MCF 10A (cell line): ENCODE results near the gene MIF. TPM values are rescaled to one million over a fixed set of nuclear protein-coding genes. Genes with fewer than 3 reads are reported as not detected.

Experiments
- BruUV-seq: library from RNA; stranded (reverse); fragments of 400-500 nt; replicated peaks from 2 replicates; lab custom pipeline; 2021; lab: Mats Ljungman, UMichigan
- CTCF ChIA-PET: fragments of 300-600 bp; sonication (Branson Sonifier 250); formaldehyde crosslinking; extraction: SDS; loops from one replicate; lab custom pipeline; 2021; ENCODE audit warnings: antibody characterized with exemption, inconsistent platforms; lab: Yijun Ruan, JAX
- POLR2A ChIA-PET: fragments of 300-600, 350-650 bp; sonication (Branson Sonifier 250); formaldehyde crosslinking; extraction: SDS; loops from one replicate; lab custom pipeline; 2020; ENCODE audit warnings: antibody characterized with exemption, inconsistent platforms; lab: Yijun Ruan, JAX
- DNase-seq: peaks from one replicate; pipeline ENCODE4 v3.0.0-alpha.2; 2018; ENCODE audit not compliant: unreplicated experiment
- H3K27ac Mint-ChIP-seq: one replicate; pipeline ENCODE4 v1.8.0; 2022; ENCODE audit warnings: mild to moderate bottlenecking, low read depth, mixed read lengths; ENCODE audit not compliant: unreplicated experiment
- H3K27me3 Mint-ChIP-seq: one replicate; pipeline ENCODE4 v1.8.0; 2022; ENCODE audit warnings: mixed read lengths; ENCODE audit not compliant: insufficient read depth, unreplicated experiment
- H3K36me3 Mint-ChIP-seq: one replicate; pipeline ENCODE4 v1.8.0; 2022; ENCODE audit warnings: mild to moderate bottlenecking, moderate library complexity, mixed read lengths; ENCODE audit not compliant: insufficient read depth, unreplicated experiment
- H3K4me1 Mint-ChIP-seq: one replicate; pipeline ENCODE4 v1.8.0; 2022; ENCODE audit warnings: mixed read lengths; ENCODE audit not compliant: insufficient read depth, unreplicated experiment
- H3K4me3 Mint-ChIP-seq: one replicate; pipeline ENCODE4 v1.8.0; 2022; ENCODE audit warnings: mild to moderate bottlenecking, moderate library complexity, mixed read lengths; ENCODE audit not compliant: unreplicated experiment
- H3K9me3 Mint-ChIP-seq: one replicate; pipeline ENCODE4 v1.8.0; 2022; ENCODE audit warnings: mixed read lengths; ENCODE audit not compliant: unreplicated experiment
- intact Hi-C: fragments of 100-400 bp; cut with micrococcal nuclease; formaldehyde crosslinking; loops from 2 replicates; pipeline ENCODE4 v1.14.1; 2022
- total RNA-seq: library from RNA; stranded (reverse); gene quantifications from 2 replicates; pipeline ENCODE4 v1.2.3, GENCODE V29; 2022
- TF ChIP-seq, protein P1 (sequence below): fragments of 200-600 bp; IDR thresholded peaks from one replicate; pipeline ENCODE4 v1.8.0; 2022; ENCODE audit warnings: antibody characterized with exemption, mild to moderate bottlenecking; ENCODE audit not compliant: unreplicated experiment

MIF gene
- total RNA-seq, 1 experiment from 2014 or later = 1,126 TPM

GRCh38 chr22:23891726-23892125 lies 2.5 kb upstream of the MIF start:
- Mint-ChIP-seq H3K27ac (no peak overlapping the region), H3K4me1 (peaks cover 21% of the 10 kb centered on the region)
- CTCF ChIA-PET = interaction anchor here (0.5 kb wide), 1 partner anchor 15 kb away, joined by 3 read pairs; no protein-coding TSS in a partner anchor

GRCh38 chr22:23892130-23892529 lies 2.1 kb upstream of the MIF start:
- H3K27me3 Mint-ChIP-seq = no peaks in the 10 kb centered on the region
- intact Hi-C loops = loop anchor here (5.0 kb wide), 1 partner anchor 65 kb away; no protein-coding TSS in a partner anchor
- TF ChIP-seq, protein P1, sequence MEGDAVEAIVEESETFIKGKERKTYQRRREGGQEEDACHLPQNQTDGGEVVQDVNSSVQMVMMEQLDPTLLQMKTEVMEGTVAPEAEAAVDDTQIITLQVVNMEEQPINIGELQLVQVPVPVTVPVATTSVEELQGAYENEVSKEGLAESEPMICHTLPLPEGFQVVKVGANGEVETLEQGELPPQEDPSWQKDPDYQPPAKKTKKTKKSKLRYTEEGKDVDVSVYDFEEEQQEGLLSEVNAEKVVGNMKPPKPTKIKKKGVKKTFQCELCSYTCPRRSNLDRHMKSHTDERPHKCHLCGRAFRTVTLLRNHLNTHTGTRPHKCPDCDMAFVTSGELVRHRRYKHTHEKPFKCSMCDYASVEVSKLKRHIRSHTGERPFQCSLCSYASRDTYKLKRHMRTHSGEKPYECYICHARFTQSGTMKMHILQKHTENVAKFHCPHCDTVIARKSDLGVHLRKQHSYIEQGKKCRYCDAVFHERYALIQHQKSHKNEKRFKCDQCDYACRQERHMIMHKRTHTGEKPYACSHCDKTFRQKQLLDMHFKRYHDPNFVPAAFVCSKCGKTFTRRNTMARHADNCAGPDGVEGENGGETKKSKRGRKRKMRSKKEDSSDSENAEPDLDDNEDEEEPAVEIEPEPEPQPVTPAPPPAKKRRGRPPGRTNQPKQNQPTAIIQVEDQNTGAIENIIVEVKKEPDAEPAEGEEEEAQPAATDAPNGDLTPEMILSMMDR = no peak
- peak overlapping the region; percentile 11 for H3K27ac Mint-ChIP-seq
- H3K36me3 Mint-ChIP-seq = peaks cover 45% of the 10 kb centered on the region
- DNase-seq = no peak
- ChIA-PET CTCF (interaction anchor here (0.5 kb wide), 1 partner anchor 16 kb away, joined by 3 read pairs; no protein-coding TSS in a partner anchor), POLR2A (interaction anchor here (1.0 kb wide), 1 partner anchor 22 kb away, joined by 3 read pairs; no protein-coding TSS in a partner anchor)
- no TSS peak for BruUV-seq
- no peak overlapping the region for H3K4me3 Mint-ChIP-seq
- no peaks in the 10 kb centered on the region for H3K9me3 Mint-ChIP-seq
- peaks cover 21% of the 10 kb centered on the region for H3K4me1 Mint-ChIP-seq

More at GRCh38 chr22:23891726-23892125, 2.5 kb upstream of the MIF start:
- TF ChIP-seq, protein P1 = no peak
- no peak for DNase-seq
- H3K36me3 Mint-ChIP-seq = peaks cover 41% of the 10 kb centered on the region
- H3K27me3 Mint-ChIP-seq = no peaks in the 10 kb centered on the region
- no TSS peak for BruUV-seq
- intact Hi-C loops = loop anchor here (5.0 kb wide), 1 partner anchor 66 kb away; no protein-coding TSS in a partner anchor
- no peak overlapping the region for H3K4me3 Mint-ChIP-seq
- POLR2A ChIA-PET = interaction anchor here (1.0 kb wide), 1 partner anchor 22 kb away, joined by 3 read pairs; no protein-coding TSS in a partner anchor
- no peaks in the 10 kb centered on the region for H3K9me3 Mint-ChIP-seq

DNA sequence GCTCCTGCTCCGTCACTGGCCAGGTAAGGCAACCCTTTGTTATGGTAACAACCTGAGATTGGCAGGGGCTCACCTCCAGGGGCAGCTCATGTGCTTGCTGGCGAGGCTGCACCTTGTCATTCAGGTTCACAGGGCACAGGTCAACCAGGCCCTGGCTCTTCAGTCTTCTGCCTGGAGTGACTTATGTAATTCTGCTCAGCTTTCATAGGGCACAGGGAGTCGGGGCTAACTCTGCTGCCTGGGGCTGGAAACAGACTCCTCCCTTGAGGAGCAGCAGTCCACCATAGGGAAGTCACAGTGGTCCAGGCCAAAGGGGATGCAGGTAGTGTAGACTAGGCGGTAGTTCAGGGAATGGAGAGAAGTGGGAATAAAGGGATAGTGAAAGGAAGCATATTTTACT lies 1.5 kb upstream of the MIF start:
- Mint-ChIP-seq H3K4me3 (peak overlapping the region; percentile 89), H3K9me3 (no peaks in the 10 kb centered on the region), H3K27ac (peak overlapping the region; percentile 11), H3K27me3 (no peaks in the 10 kb centered on the region), H3K4me1 (peaks cover 21% of the 10 kb centered on the region), H3K36me3 (peaks cover 48% of the 10 kb centered on the region)
- no peak for DNase-seq
- POLR2A ChIA-PET = interaction anchor here (1.0 kb wide), 1 partner anchor 21 kb away, joined by 3 read pairs; no protein-coding TSS in a partner anchor
- no TSS peak for BruUV-seq
- intact Hi-C loops = loop anchor here (5.0 kb wide), 1 partner anchor 65 kb away; no protein-coding TSS in a partner anchor
- TF ChIP-seq, protein P1 = no peak
- CTCF ChIA-PET = interaction anchor here (0.6 to 1.1 kb wide), 2 partner anchors 19 to 384 kb away, joined by 3 to 5 read pairs; no protein-coding TSS in a partner anchor

DNA sequence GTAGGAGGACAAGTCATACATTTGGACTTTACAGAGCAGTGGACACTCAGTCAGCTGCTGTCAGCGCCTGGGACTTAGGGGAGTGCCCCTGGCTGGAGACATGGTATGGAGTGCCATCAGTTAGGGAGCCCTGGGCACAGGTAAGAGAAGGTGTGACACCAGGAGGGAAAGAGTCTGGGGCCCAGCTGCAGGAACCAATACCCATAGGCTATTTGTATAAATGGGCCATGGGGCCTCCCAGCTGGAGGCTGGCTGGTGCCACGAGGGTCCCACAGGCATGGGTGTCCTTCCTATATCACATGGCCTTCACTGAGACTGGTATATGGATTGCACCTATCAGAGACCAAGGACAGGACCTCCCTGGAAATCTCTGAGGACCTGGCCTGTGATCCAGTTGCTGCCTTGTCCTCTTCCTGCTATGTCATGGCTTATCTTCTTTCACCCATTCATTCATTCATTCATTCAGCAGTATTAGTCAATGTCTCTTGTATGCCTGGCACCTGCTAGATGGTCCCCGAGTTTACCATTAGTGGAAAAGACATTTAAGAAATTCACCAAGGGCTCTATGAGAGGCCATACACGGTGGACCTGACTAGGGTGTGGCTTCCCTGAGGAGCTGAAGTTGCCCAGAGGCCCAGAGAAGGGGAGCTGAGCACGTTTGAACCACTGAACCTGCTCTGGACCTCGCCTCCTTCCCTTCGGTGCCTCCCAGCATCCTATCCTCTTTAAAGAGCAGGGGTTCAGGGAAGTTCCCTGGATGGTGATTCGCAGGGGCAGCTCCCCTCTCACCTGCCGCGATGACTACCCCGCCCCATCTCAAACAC lies 850 bp upstream of the MIF start:
- no peak for DNase-seq
- intact Hi-C loops = loop anchor here (5.0 kb wide), 1 partner anchor 64 kb away; no protein-coding TSS in a partner anchor
- Mint-ChIP-seq H3K27ac (peak overlapping the region; percentile 99), H3K9me3 (no peaks in the 10 kb centered on the region), H3K36me3 (peaks cover 48% of the 10 kb centered on the region), H3K4me1 (peaks cover 18% of the 10 kb centered on the region), H3K27me3 (no peaks in the 10 kb centered on the region), H3K4me3 (peak overlapping the region; percentile 89)
- TF ChIP-seq, protein P1 = no peak
- BruUV-seq = TSS peak; percentile 58
- CTCF ChIA-PET = interaction anchor here (0.6 to 2.1 kb wide), 17 partner anchors 9 to 383 kb away, joined by 3 to 16 read pairs (median 3); partner anchors contain the start of gene SLC2A11
- POLR2A ChIA-PET = interaction anchor here (0.5 to 2.2 kb wide), 19 partner anchors 10 to 410 kb away, joined by 3 to 59 read pairs (median 5); partner anchors contain the start of genes CABIN1 and SLC2A11
